ENCODE data around the gene PIM3. TPM values are rescaled to one million over a fixed set of nuclear protein-coding genes. Genes with fewer than 3 reads are reported as not detected.
A peak's percentile ranks its signal among the peaks of the same experiment; 100 is the strongest.

The PIM3 gene
- polyA plus RNA-seq, 1 of the 3 experiments (the other 2 are of a cell fraction) = 15.3 TPM

DNA sequence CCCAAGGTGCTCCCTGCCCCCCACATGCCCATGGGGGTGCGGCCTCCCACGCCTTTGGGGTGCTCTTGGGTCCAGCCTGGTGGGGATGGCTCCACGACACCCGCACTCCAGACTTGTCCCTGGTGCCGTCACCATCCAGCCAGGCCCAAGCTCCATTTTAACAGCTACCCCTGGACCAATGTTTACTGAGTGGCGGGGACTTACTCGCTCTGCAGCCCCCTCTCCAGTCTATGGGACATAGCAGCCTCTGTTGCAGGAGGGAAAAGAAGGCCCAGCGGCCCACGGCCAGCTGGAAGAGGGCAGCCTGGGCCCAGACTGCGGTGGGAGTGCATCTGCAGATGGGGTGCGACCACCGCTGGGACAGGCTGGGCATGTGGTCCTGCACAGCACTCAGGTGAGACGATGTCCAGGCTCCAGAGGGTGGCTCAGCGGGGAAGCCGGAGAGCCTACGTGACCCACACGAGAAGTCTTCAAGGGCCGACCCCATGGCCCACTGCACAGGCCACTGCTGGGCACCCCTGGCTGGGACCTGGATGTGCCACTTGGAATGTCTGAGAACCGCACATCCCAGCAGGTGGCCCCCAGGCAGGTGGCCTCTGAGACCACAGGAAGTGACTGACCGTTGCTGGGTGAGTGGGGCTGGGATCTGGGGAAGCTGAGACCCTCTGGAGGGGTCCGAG is 33.9 kb downstream of the PIM3 start:
- Histone ChIP-seq H3K4me1 (ENCODE audit: control insufficient read depth in 1 of 2, insufficient read depth in 2 of 2, low read depth in 1 of 2, low read length in 1 of 2) (peaks cover 0 to 4% of the 10 kb centered on the region in 2 experiments; a peak in 1 of 4 replicates), H3K9me3 (peaks cover 7% of the 10 kb centered on the region; the same call in 1 of the 2 replicates), H3K9ac (no peak overlapping the region), H2AFZ (ENCODE audit: low read depth) (no peak overlapping the region), H3K9me2 (no peaks in the 10 kb centered on the region), H3K27me3 (ENCODE audit: insufficient read depth) (no peaks in the 10 kb centered on the region), H3K27ac (ENCODE audit: low read depth in 2 of 2, low read length in 1 of 2) (no peak overlapping the region), H3K36me3 (replicated peaks in 1 of 2; ENCODE audit: control insufficient read depth in 1 of 2, insufficient read depth in 2 of 2, low read length in 1 of 2) (no peaks in the 10 kb centered on the region), H4K20me1 (ENCODE audit: insufficient read depth) (no peaks in the 10 kb centered on the region), H3K4me3 (ENCODE audit: low read depth in 2 of 2, low read length in 1 of 2) (no peak overlapping the region), H3F3A (replicated peaks; ENCODE audit: insufficient read depth) (no peaks in the 10 kb centered on the region), H3K4me2 (no peak overlapping the region), H3K79me2 (ENCODE audit: insufficient read depth) (no peaks in the 10 kb centered on the region)
- ChIA-PET POLR2A (no interaction called here), CTCF (interaction anchor here (0.8 to 4.1 kb wide), 9 partner anchors 10 to 66 kb away, joined by 3 to 45 read pairs (median 6); no protein-coding TSS in a partner anchor)
- TF ChIP-seq CHD2 (IDR thresholded peaks at IDR 0.05; ENCODE audit: low read length, partially characterized antibody) (no peak), YY1 (IDR thresholded peaks at IDR 0.05; ENCODE audit: low read depth) (no peak), MEF2A (IDR thresholded peaks at IDR 0.05; ENCODE audit: borderline replicate concordance, low read depth) (no peak), CTCF (IDR thresholded peaks at IDR 0.05) (no peak), JUND (IDR thresholded peaks at IDR 0.05) (no peak)
- peak; percentile 15 for DNase-seq
- 52% methylated on average over 10 of the region's 21 CpGs for WGBS (ENCODE audit: low lambda C conversion rate)

GRCh38 chr22:49995041-49995360 is 34.4 kb downstream of the PIM3 start:
- ChIA-PET CTCF (interaction anchor here (2.5 to 4.1 kb wide), 3 partner anchors 13 to 64 kb away, joined by 12 to 45 read pairs (median 28); no protein-coding TSS in a partner anchor), POLR2A (no interaction called here)
- no peak overlapping the region for H3K4me3 ChIP-seq (ENCODE audit: low read depth in 2 of 2, low read length in 1 of 2)
- H3K9ac ChIP-seq = no peak overlapping the region
- H3K27ac ChIP-seq (ENCODE audit: low read depth in 2 of 2, low read length in 1 of 2) = no peak overlapping the region
- peak; percentile 13 for DNase-seq
- no peaks in the 10 kb centered on the region for H3F3A ChIP-seq (replicated peaks; ENCODE audit: insufficient read depth)
- TF ChIP-seq EP300 (IDR thresholded peaks at IDR 0.05; ENCODE audit: borderline replicate concordance in 1 of 2, low read depth in 1 of 2, low read length in 1 of 2) (no peak), TEAD4 (IDR thresholded peaks at IDR 0.05; ENCODE audit: borderline replicate concordance, insufficient read depth) (no peak), MXI1 (IDR thresholded peaks at IDR 0.05; ENCODE audit: low read depth, low read length) (no peak), CTCF (IDR thresholded peaks at IDR 0.05) (no peak), YY1 (IDR thresholded peaks at IDR 0.05; ENCODE audit: low read depth) (no peak), GABPA (IDR thresholded peaks at IDR 0.05; ENCODE audit: low read depth) (no peak), ELF1 (IDR thresholded peaks at IDR 0.05) (no peak)
- TF ChIP-seq, protein P1, sequence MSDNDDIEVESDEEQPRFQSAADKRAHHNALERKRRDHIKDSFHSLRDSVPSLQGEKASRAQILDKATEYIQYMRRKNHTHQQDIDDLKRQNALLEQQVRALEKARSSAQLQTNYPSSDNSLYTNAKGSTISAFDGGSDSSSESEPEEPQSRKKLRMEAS (IDR thresholded peaks at IDR 0.05; ENCODE audit: low read depth) = no peak
- TF ChIP-seq, protein P2, sequence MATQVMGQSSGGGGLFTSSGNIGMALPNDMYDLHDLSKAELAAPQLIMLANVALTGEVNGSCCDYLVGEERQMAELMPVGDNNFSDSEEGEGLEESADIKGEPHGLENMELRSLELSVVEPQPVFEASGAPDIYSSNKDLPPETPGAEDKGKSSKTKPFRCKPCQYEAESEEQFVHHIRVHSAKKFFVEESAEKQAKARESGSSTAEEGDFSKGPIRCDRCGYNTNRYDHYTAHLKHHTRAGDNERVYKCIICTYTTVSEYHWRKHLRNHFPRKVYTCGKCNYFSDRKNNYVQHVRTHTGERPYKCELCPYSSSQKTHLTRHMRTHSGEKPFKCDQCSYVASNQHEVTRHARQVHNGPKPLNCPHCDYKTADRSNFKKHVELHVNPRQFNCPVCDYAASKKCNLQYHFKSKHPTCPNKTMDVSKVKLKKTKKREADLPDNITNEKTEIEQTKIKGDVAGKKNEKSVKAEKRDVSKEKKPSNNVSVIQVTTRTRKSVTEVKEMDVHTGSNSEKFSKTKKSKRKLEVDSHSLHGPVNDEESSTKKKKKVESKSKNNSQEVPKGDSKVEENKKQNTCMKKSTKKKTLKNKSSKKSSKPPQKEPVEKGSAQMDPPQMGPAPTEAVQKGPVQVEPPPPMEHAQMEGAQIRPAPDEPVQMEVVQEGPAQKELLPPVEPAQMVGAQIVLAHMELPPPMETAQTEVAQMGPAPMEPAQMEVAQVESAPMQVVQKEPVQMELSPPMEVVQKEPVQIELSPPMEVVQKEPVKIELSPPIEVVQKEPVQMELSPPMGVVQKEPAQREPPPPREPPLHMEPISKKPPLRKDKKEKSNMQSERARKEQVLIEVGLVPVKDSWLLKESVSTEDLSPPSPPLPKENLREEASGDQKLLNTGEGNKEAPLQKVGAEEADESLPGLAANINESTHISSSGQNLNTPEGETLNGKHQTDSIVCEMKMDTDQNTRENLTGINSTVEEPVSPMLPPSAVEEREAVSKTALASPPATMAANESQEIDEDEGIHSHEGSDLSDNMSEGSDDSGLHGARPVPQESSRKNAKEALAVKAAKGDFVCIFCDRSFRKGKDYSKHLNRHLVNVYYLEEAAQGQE (IDR thresholded peaks at IDR 0.05; ENCODE audit: low read depth, low read length) = no peak
- no peak overlapping the region for H2AFZ ChIP-seq (ENCODE audit: low read depth)
- no peaks in the 10 kb centered on the region for H3K9me2 ChIP-seq
- H3K27me3 ChIP-seq (ENCODE audit: insufficient read depth) = no peaks in the 10 kb centered on the region
- H3K4me1 ChIP-seq (ENCODE audit: control insufficient read depth in 1 of 2, insufficient read depth in 2 of 2, low read depth in 1 of 2, low read length in 1 of 2) = peaks cover 0 to 4% of the 10 kb centered on the region in 2 experiments; a peak in 1 of 4 replicates
- no peaks in the 10 kb centered on the region for H3K36me3 ChIP-seq (replicated peaks in 1 of 2; ENCODE audit: control insufficient read depth in 1 of 2, insufficient read depth in 2 of 2, low read length in 1 of 2)
- peaks cover 7% of the 10 kb centered on the region; the same call in 1 of the 2 replicates for H3K9me3 ChIP-seq
- H4K20me1 ChIP-seq (ENCODE audit: insufficient read depth) = no peaks in the 10 kb centered on the region
- WGBS (ENCODE audit: low lambda C conversion rate) = 43% methylated on average over 1 of the region's 3 CpGs
- H3K79me2 ChIP-seq (ENCODE audit: insufficient read depth) = no peaks in the 10 kb centered on the region
- H3K4me2 ChIP-seq = no peak overlapping the region
